Measurements from ENCODE around the gene LKAAEAR1. TPM values are rescaled to one million over a fixed set of nuclear protein-coding genes. Genes with fewer than 3 reads are reported as not detected.

The LKAAEAR1 gene
- total RNA-seq, 1 donor: 0.72 TPM

DNA sequence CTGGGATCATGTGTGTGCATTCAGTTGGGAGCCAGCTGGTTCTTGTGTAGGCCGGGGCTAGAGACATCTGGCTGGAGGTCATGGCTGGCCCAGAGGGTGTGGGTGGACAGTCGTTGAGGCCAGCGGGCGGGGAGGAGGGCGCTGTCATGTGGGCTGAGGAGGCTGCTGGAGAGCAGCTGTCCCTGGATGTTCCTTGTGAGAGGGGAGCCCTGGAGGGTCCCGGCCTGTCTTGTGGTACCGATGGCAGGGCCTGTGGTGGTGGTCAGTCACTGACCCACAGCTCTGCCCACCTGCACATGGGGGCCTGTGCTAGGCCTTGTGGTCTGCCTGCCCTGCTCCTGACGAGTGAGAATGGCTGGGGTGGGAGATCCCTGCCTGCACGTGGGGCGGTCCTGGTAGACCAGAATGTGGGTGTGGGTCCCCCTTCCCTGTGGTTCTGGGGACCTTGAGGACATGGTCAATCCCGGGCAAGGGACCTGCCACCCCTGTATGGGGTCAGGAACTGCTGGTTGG, 50.2 kb downstream of the LKAAEAR1 start:
- Histone ChIP-seq H4K20me1 (ENCODE audit: insufficient read depth, low read length) (peaks cover 20% of the 10 kb centered on the region), H3K79me2 (ENCODE audit: insufficient read depth, low read length) (no peaks in the 10 kb centered on the region), H2AFZ (ENCODE audit: low read length) (no peak overlapping the region), H3K9me3 (ENCODE audit: low read depth, low read length) (no peaks in the 10 kb centered on the region), H3K4me1 (ENCODE audit: insufficient read depth, low read length) (no peaks in the 10 kb centered on the region), H3K27me3 (ENCODE audit: insufficient read depth, low read length) (peaks cover 15% of the 10 kb centered on the region), H3K36me3 (ENCODE audit: insufficient read depth, low read length) (peaks cover 37% of the 10 kb centered on the region), H3K4me2 (ENCODE audit: insufficient read depth, low read length) (no peak overlapping the region), H3K4me3 (ENCODE audit: insufficient read depth, low read length) (no peak overlapping the region), H3K27ac (ENCODE audit: low read depth, low read length) (no peak overlapping the region)
- TF ChIP-seq, protein P1, sequence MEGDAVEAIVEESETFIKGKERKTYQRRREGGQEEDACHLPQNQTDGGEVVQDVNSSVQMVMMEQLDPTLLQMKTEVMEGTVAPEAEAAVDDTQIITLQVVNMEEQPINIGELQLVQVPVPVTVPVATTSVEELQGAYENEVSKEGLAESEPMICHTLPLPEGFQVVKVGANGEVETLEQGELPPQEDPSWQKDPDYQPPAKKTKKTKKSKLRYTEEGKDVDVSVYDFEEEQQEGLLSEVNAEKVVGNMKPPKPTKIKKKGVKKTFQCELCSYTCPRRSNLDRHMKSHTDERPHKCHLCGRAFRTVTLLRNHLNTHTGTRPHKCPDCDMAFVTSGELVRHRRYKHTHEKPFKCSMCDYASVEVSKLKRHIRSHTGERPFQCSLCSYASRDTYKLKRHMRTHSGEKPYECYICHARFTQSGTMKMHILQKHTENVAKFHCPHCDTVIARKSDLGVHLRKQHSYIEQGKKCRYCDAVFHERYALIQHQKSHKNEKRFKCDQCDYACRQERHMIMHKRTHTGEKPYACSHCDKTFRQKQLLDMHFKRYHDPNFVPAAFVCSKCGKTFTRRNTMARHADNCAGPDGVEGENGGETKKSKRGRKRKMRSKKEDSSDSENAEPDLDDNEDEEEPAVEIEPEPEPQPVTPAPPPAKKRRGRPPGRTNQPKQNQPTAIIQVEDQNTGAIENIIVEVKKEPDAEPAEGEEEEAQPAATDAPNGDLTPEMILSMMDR (IDR thresholded peaks at IDR 0.05; ENCODE audit: extremely low read depth, low read depth, low read length): no peak
- no peak for DNase-seq (ENCODE audit: insufficient read length, low spot score, missing footprints)

Small RNAs within 50 kb of the gene (small RNA-seq; reads per million reads assigned to genes)
- not detected for gene AL355803.1
- 0.45 reads per million for gene MIR6813

Other genes with a start within 250 kb of the LKAAEAR1 start
- gene ABHD16B, start 222.9 kb downstream of the LKAAEAR1 start, total RNA-seq: not detected in 2 replicates
- gene TPD52L2, start 219.1 kb downstream of the LKAAEAR1 start, total RNA-seq: 99.6 and 115 TPM in 2 replicates
- 41.5 and 53.9 TPM in 2 replicates for gene DNAJC5, start 189.3 kb downstream of the LKAAEAR1 start, total RNA-seq
- 21.0 and 23.9 TPM in 2 replicates for gene UCKL1, start 128.0 kb downstream of the LKAAEAR1 start, total RNA-seq
- gene ZNF512B, start 114.5 kb downstream of the LKAAEAR1 start, total RNA-seq: 12.1 and 14.5 TPM in 2 replicates
- gene SAMD10, start 104.8 kb downstream of the LKAAEAR1 start, total RNA-seq: 0.59 and 1.4 TPM in 2 replicates
- 47.1 and 56.1 TPM in 2 replicates for gene PRPF6, start 103.3 kb downstream of the LKAAEAR1 start, total RNA-seq
- 0.59 and 1.1 TPM in 2 replicates for gene C20orf204, start 48.2 kb downstream of the LKAAEAR1 start, total RNA-seq
- under 0.01 TPM in 2 replicates for gene SOX18, start 34.8 kb downstream of the LKAAEAR1 start, total RNA-seq
- 28.9 and 31.5 TPM in 2 replicates for gene TCEA2, start 21.2 kb downstream of the LKAAEAR1 start, total RNA-seq
- gene RGS19, start 4.9 kb downstream of the LKAAEAR1 start, total RNA-seq: 5.3 and 6.9 TPM in 2 replicates
- 0.59 and 0.72 TPM in 2 replicates for gene OPRL1, start 4.3 kb downstream of the LKAAEAR1 start, total RNA-seq
- gene NPBWR2, start 23.2 kb upstream of the LKAAEAR1 start, total RNA-seq: not detected in 2 replicates
- gene MYT1, start 80.1 kb upstream of the LKAAEAR1 start, total RNA-seq: not detected in 2 replicates
- gene PCMTD2, start 171.3 kb upstream of the LKAAEAR1 start, total RNA-seq: 51.0 and 59.4 TPM in 2 replicates

Data from osteoblast (primary cell).